ENCODE measurements around the gene MGAT4C. TPM values are rescaled to one million over a fixed set of nuclear protein-coding genes. Genes with fewer than 3 reads are reported as not detected.
"Not testable (repeated sequence)": the region's sequence is repeated elsewhere in the genome, so short reads cannot be mapped to it uniquely, and the experiment has no call there.

Gene MGAT4C
- total RNA-seq: 0.22 and 0.53 TPM in 2 replicates
- long read RNA-seq, full-length matches to known transcripts: 1 of 1 reads
- long read RNA-seq, partial matches to known transcripts: 0 of 1 reads
- long read RNA-seq, other reads (novel, unspliced or antisense): 0 of 1 reads

DNA sequence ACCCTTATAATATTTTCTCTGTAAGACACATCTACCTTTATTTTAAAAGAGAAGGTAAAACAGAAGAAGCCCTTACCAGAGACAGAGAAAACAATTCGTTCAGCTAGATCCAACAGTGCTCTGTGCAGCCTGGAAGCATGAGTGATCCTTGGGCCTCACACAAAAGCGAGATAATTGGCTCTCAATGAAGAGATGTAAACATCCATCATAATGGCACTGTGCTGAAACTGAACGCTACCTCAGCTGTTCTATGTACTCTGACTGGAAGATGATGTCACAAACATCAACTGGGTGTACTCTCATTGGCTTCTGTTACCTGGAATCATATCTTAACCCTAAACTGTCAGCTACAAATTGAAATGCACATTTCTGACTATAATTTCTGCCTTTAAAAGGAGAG is at the start of gene MGAT4C:
MGAT4C (minus strand) TSS at position 229 of the 400 bp plus-strand sequence.
- no peaks in the 10 kb centered on the region for H3K9me3 Mint-ChIP-seq (ENCODE audit: low read depth)
- peaks cover 3% of the 10 kb centered on the region for H3K4me1 Mint-ChIP-seq (ENCODE audit: low read depth)
- no peaks in the 10 kb centered on the region for H3K36me3 Mint-ChIP-seq (ENCODE audit: insufficient read depth)
- no peaks in the 10 kb centered on the region for H3K27me3 Mint-ChIP-seq
- H3K27ac Mint-ChIP-seq: no peak within 1 kb of the TSS
- H3K4me3 Mint-ChIP-seq (ENCODE audit: low read depth): no peak within 1 kb of the TSS
- TF ChIP-seq, protein P1, sequence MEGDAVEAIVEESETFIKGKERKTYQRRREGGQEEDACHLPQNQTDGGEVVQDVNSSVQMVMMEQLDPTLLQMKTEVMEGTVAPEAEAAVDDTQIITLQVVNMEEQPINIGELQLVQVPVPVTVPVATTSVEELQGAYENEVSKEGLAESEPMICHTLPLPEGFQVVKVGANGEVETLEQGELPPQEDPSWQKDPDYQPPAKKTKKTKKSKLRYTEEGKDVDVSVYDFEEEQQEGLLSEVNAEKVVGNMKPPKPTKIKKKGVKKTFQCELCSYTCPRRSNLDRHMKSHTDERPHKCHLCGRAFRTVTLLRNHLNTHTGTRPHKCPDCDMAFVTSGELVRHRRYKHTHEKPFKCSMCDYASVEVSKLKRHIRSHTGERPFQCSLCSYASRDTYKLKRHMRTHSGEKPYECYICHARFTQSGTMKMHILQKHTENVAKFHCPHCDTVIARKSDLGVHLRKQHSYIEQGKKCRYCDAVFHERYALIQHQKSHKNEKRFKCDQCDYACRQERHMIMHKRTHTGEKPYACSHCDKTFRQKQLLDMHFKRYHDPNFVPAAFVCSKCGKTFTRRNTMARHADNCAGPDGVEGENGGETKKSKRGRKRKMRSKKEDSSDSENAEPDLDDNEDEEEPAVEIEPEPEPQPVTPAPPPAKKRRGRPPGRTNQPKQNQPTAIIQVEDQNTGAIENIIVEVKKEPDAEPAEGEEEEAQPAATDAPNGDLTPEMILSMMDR (IDR thresholded peaks at IDR 0.05; ENCODE audit: unreplicated experiment): no peak
- no peak for DNase-seq (ENCODE audit: low spot score, unreplicated experiment)

DNA sequence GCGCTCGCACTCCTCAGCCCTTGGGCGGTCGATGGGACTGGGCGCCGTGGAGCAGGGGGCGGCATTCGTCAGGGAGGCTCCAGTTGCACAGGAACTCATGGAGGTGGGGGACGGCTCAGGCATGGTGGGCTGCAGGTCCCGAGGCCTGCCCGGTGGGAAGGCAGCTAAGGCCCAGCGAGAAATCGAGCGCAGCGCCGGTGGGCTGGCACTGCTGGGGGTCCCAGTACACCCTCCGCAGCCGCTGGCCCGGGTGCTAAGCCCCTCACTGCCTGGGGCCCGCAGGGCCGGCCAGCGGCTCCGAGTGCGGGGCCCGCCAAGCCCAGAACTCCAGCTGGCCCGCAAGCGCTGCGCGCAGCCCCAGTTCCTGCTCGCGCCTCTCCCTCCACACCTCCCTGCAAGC is 40.2 kb upstream of the MGAT4C start:
- not testable (repeated sequence) for H3K27me3 Mint-ChIP-seq; H3K27ac Mint-ChIP-seq; H3K36me3 Mint-ChIP-seq (ENCODE audit: insufficient read depth); H3K9me3 Mint-ChIP-seq (ENCODE audit: low read depth); DNase-seq (ENCODE audit: low spot score, unreplicated experiment); H3K4me3 Mint-ChIP-seq (ENCODE audit: low read depth)
- peaks cover 11% of the 10 kb centered on the region for H3K4me1 Mint-ChIP-seq (ENCODE audit: low read depth)

- no peak overlapping the region for H3K27ac Mint-ChIP-seq
- H3K27me3 Mint-ChIP-seq: no peaks in the 10 kb centered on the region
- no peak for DNase-seq (ENCODE audit: low spot score, unreplicated experiment)
- peaks cover 9% of the 10 kb centered on the region for H3K4me1 Mint-ChIP-seq (ENCODE audit: low read depth)
- TF ChIP-seq, protein P1 (IDR thresholded peaks at IDR 0.05; ENCODE audit: unreplicated experiment): no peak
- H3K36me3 Mint-ChIP-seq (ENCODE audit: insufficient read depth): no peaks in the 10 kb centered on the region
- H3K9me3 Mint-ChIP-seq (ENCODE audit: low read depth): no peaks in the 10 kb centered on the region
- no peak overlapping the region for H3K4me3 Mint-ChIP-seq (ENCODE audit: low read depth)
These were observed 37.6 kb upstream of the MGAT4C start for GRCh38 chr12:86293682-86294240.

DNA sequence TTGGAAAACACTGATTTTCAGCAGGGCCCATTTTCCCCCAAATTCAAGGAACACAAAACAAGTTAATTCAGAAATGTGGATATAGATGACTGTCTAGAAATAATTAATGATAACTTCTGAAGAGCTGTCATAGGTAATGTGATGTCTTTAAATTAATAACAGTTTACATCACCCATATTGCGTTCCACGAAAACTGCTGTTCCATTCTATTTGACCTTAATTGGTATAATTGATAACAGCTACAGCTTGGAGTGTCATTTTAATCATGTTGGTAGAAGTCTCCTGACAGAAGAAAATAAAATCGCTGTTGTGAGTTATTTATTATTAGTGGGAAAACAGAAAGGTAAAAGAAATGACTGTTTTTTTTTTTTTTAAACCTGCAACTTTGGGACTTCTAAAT is 36.3 kb upstream of the MGAT4C start:
- Mint-ChIP-seq H3K27ac (no peak overlapping the region), H3K9me3 (ENCODE audit: low read depth) (no peaks in the 10 kb centered on the region), H3K4me3 (ENCODE audit: low read depth) (no peak overlapping the region), H3K27me3 (no peaks in the 10 kb centered on the region), H3K4me1 (ENCODE audit: low read depth) (peaks cover 9% of the 10 kb centered on the region), H3K36me3 (ENCODE audit: insufficient read depth) (no peaks in the 10 kb centered on the region)
- TF ChIP-seq, protein P1 (IDR thresholded peaks at IDR 0.05; ENCODE audit: unreplicated experiment): no peak
- no peak for DNase-seq (ENCODE audit: low spot score, unreplicated experiment)

GRCh38 chr12:86290615-86291014 is 34.4 kb upstream of the MGAT4C start:
- H3K36me3 Mint-ChIP-seq (ENCODE audit: insufficient read depth): no peaks in the 10 kb centered on the region
- H3K4me1 Mint-ChIP-seq (ENCODE audit: low read depth): peaks cover 9% of the 10 kb centered on the region
- TF ChIP-seq, protein P1 (IDR thresholded peaks at IDR 0.05; ENCODE audit: unreplicated experiment): no peak
- no peak for DNase-seq (ENCODE audit: low spot score, unreplicated experiment)
- H3K4me3 Mint-ChIP-seq (ENCODE audit: low read depth): no peak overlapping the region
- H3K9me3 Mint-ChIP-seq (ENCODE audit: low read depth): no peaks in the 10 kb centered on the region
- H3K27ac Mint-ChIP-seq: no peak overlapping the region
- no peaks in the 10 kb centered on the region for H3K27me3 Mint-ChIP-seq

GRCh38 chr12:86286119-86286518 is 29.9 kb upstream of the MGAT4C start:
- no peaks in the 10 kb centered on the region for H3K27me3 Mint-ChIP-seq
- TF ChIP-seq, protein P1 (IDR thresholded peaks at IDR 0.05; ENCODE audit: unreplicated experiment): no peak
- no peak overlapping the region for H3K27ac Mint-ChIP-seq
- H3K4me1 Mint-ChIP-seq (ENCODE audit: low read depth): no peaks in the 10 kb centered on the region
- no peak overlapping the region for H3K4me3 Mint-ChIP-seq (ENCODE audit: low read depth)
- no peaks in the 10 kb centered on the region for H3K36me3 Mint-ChIP-seq (ENCODE audit: insufficient read depth)
- no peak for DNase-seq (ENCODE audit: low spot score, unreplicated experiment)
- H3K9me3 Mint-ChIP-seq (ENCODE audit: low read depth): no peaks in the 10 kb centered on the region

Data from progenitor cell of endocrine pancreas (in vitro differentiated cells).